ENCODE results near the gene FAM114A1.
"Not testable (repeated sequence)": the region's sequence is repeated elsewhere in the genome, so short reads cannot be mapped to it uniquely, and the experiment has no call there.

FAM114A1 gene

DNA sequence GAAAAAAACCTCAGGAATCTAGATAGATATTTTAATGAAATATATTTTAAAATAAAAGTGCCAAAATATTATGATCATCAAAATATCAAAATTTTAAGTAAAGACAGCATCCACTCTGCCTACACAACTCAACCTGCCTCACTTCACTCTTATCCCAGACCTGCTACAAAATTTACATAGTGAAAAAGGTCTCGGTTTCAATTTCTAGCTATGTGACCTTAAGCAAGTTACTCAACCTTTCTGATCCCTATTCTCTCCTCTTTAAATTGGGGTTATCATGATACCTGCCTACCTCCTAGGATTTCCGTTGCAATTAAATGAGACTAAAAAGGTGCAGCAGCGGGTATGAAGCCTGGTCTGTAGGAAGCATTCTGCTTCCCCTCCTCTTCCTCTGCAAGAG, 72.9 kb downstream of the FAM114A1 start:
- TF ChIP-seq POLR2A (IDR thresholded peaks at IDR 0.05; ENCODE audit: low read depth, low read length) (no peak), TAF1 (IDR thresholded peaks at IDR 0.05; ENCODE audit: low read depth, low read length) (no peak), PAX5 (IDR thresholded peaks at IDR 0.05; ENCODE audit: insufficient read depth, low read length, severe bottlenecking) (no peak), SPI1 (IDR thresholded peaks at IDR 0.05; ENCODE audit: low read depth, low read length) (no peak), POLR2AphosphoS5 (IDR thresholded peaks at IDR 0.05; ENCODE audit: low read depth, low read length) (no peak), POU2F2 (IDR thresholded peaks at IDR 0.05; ENCODE audit: low read depth, low read length) (no peak)
- FAIRE-seq = peak; percentile 79
- DNase-seq (ENCODE audit: insufficient read length, low spot score) = no peak

GRCh38 chr4:38941906-38942305, 74.3 kb downstream of the FAM114A1 start:
- DNase-seq (ENCODE audit: insufficient read length, low spot score); FAIRE-seq: not testable (repeated sequence)

- FAIRE-seq (no peak), DNase-seq (ENCODE audit: insufficient read length, low spot score) (no peak)
- TF ChIP-seq SPI1 (IDR thresholded peaks at IDR 0.05; ENCODE audit: low read depth, low read length) (no peak), POU2F2 (IDR thresholded peaks at IDR 0.05; ENCODE audit: low read depth, low read length) (no peak), POLR2A (IDR thresholded peaks at IDR 0.05; ENCODE audit: low read depth, low read length) (no peak), POLR2AphosphoS5 (IDR thresholded peaks at IDR 0.05; ENCODE audit: low read depth, low read length) (no peak), PAX5 (IDR thresholded peaks at IDR 0.05; ENCODE audit: insufficient read depth, low read length, severe bottlenecking) (no peak), TAF1 (IDR thresholded peaks at IDR 0.05; ENCODE audit: low read depth, low read length) (no peak)
Measured at GRCh38 chr4:38943343-38943742, 75.7 kb downstream of the FAM114A1 start.

DNA sequence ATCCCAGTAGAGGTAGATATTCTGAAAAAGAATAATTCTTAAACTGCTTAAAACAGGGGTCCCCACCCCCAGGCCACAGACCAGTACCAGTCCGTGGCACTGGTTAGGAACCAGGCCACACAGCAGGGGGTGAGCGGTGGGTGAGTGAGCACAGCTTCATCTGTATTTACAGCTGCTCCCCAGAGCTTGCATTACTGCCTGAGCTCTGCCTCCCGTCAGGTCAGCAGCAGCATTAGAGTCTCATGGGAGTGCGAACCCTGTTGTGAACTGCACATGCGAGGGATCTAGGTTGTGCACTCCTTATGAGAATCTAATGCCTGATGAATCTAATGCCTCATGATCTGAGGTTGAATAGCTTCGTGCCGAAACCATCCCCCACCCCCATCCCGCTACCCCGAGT, 76.8 kb downstream of the FAM114A1 start:
- FAIRE-seq (no peak), DNase-seq (ENCODE audit: insufficient read length, low spot score) (no peak)
- TF ChIP-seq POLR2A (IDR thresholded peaks at IDR 0.05; ENCODE audit: low read depth, low read length) = no peak
- no peak for TF ChIP-seq TAF1 (IDR thresholded peaks at IDR 0.05; ENCODE audit: low read depth, low read length)
- no peak for TF ChIP-seq PAX5 (IDR thresholded peaks at IDR 0.05; ENCODE audit: insufficient read depth, low read length, severe bottlenecking)

GRCh38 chr4:38946919-38947318, 79.3 kb downstream of the FAM114A1 start:
- DNase-seq (ENCODE audit: insufficient read length, low spot score) (no peak), FAIRE-seq (peak; percentile 28)
- TF ChIP-seq TAF1 (IDR thresholded peaks at IDR 0.05; ENCODE audit: low read depth, low read length) (no peak), POLR2A (IDR thresholded peaks at IDR 0.05; ENCODE audit: low read depth, low read length) (no peak), POLR2AphosphoS5 (IDR thresholded peaks at IDR 0.05; ENCODE audit: low read depth, low read length) (no peak), PAX5 (IDR thresholded peaks at IDR 0.05; ENCODE audit: insufficient read depth, low read length, severe bottlenecking) (no peak), SPI1 (IDR thresholded peaks at IDR 0.05; ENCODE audit: low read depth, low read length) (no peak), POU2F2 (IDR thresholded peaks at IDR 0.05; ENCODE audit: low read depth, low read length) (no peak)

DNA sequence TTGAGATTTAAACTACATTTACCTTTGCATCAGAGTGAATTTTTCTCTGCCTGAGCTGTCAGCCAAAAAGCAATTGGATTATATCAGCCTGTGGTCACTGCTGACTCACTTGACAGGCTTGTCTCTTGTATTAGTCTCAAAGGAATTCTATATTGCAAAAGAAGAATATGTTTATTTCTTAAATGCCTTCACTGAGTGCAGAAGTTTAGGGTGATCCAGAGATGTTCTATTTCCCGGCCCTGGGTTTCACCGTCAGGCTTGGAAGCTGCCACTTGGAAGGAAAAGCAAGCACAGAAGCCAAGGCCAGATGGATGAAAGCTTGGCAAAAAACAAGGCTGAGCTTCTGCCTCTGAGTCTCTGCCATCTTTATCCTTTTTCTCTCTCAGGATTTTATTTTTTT, 80.9 kb downstream of the FAM114A1 start:
- DNase-seq (ENCODE audit: insufficient read length, low spot score) (no peak), FAIRE-seq (no peak)
- no peak for TF ChIP-seq POU2F2 (IDR thresholded peaks at IDR 0.05; ENCODE audit: low read depth, low read length)

DNA sequence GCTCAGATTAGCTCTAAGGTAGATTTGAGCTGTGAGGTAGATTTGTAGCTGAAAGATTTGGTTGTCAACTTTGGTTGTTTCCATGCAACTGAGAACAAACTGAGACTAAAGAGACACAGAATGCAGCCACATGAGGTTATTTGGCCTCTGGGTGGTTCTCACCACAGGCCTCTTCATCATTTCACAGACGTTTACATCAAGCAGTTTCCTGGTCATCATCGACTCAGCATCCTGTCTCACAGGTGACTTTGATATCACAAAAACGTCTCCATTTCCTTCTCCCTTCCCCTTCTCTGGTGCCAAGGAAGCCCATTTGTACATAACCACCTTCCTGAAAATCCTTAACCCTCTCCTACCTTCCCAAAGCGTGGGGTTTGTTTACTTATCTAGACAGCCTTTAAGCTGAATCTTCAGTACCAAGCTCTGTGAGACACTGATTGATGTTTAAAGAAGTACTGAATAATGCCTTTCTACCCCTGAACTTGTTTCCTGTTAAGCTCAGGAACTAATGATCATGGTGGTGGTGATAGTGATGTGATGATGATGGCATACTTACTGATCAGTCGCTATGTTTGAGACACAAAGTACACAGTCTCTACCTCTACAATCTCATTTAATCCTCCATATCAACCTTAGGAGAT, 81.9 kb downstream of the FAM114A1 start:
- FAIRE-seq (no peak), DNase-seq (ENCODE audit: insufficient read length, low spot score) (no peak)
- TF ChIP-seq PAX5 (IDR thresholded peaks at IDR 0.05; ENCODE audit: insufficient read depth, low read length, severe bottlenecking) = no peak
- no peak for TF ChIP-seq POLR2AphosphoS5 (IDR thresholded peaks at IDR 0.05; ENCODE audit: low read depth, low read length)
- TF ChIP-seq SPI1 (IDR thresholded peaks at IDR 0.05; ENCODE audit: low read depth, low read length) = no peak
- no peak for TF ChIP-seq POU2F2 (IDR thresholded peaks at IDR 0.05; ENCODE audit: low read depth, low read length)
- TF ChIP-seq TAF1 (IDR thresholded peaks at IDR 0.05; ENCODE audit: low read depth, low read length) = no peak
- no peak for TF ChIP-seq POLR2A (IDR thresholded peaks at IDR 0.05; ENCODE audit: low read depth, low read length)

DNA sequence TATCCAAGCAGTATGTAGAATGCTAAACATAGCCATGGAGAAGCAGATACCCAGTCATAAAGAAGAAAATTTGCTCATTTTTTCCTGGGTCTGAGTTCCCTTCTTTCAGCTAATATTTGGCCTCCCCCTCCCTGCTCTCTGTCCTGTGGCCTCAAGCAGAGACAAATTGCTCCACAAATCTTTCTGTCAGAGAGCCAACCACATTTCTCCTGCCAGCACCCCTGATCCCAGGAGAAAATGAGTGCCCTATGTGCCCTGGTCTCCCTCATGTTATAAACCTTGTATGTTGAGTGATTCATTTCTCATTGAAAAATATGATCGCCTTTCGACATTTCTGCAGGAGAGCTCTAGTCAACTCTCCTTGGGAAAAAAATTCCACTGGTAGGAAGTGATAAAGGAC, 82.6 kb downstream of the FAM114A1 start:
- no peak for DNase-seq (ENCODE audit: insufficient read length, low spot score)
- TF ChIP-seq POLR2A (IDR thresholded peaks at IDR 0.05; ENCODE audit: low read depth, low read length) (no peak), POU2F2 (IDR thresholded peaks at IDR 0.05; ENCODE audit: low read depth, low read length) (no peak), PAX5 (IDR thresholded peaks at IDR 0.05; ENCODE audit: insufficient read depth, low read length, severe bottlenecking) (no peak), SPI1 (IDR thresholded peaks at IDR 0.05; ENCODE audit: low read depth, low read length) (no peak), TAF1 (IDR thresholded peaks at IDR 0.05; ENCODE audit: low read depth, low read length) (no peak), POLR2AphosphoS5 (IDR thresholded peaks at IDR 0.05; ENCODE audit: low read depth, low read length) (no peak)
- no peak for FAIRE-seq

DNA sequence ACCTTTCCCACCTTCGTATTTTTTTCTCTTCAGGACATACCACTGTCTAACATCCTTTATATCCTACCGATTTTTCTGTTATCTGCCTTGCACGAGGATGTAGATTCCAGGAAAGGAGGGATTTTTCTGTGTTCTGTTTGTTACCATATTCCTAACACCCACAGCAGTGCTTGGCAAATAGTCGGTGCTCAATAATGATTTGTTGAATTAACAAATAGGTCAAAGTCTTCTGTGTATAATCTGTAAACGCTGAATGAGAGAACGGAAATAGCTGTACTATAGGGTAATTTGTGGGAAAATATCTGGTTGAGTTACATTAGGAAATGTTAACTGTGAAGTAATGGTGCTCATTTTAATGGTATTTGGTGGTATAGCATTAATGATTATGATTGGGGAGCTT, 83.1 kb downstream of the FAM114A1 start:
- FAIRE-seq (no peak), DNase-seq (ENCODE audit: insufficient read length, low spot score) (no peak)
- TF ChIP-seq TAF1 (IDR thresholded peaks at IDR 0.05; ENCODE audit: low read depth, low read length) (no peak), POU2F2 (IDR thresholded peaks at IDR 0.05; ENCODE audit: low read depth, low read length) (no peak)

DNA sequence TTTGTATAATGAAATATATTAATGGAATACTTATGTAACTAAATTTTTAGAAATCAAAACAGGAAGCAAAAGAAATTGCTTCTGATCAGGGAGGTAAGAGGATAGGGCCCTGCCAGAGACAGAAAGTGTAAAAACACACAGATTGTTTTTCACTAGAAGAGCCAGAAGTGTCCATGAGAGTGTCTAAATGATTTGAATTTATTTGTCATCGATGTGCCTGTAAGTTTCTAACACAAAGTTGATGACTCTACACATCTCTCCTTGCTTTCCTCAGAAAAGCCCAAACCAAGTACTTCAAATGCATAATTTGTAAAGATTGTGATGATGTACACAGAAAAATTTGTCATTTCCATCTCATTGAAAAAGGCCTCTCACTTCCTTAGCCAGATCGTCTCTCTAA, 84.0 kb downstream of the FAM114A1 start:
- DNase-seq (ENCODE audit: insufficient read length, low spot score) (no peak), FAIRE-seq (no peak)
- TF ChIP-seq POLR2AphosphoS5 (IDR thresholded peaks at IDR 0.05; ENCODE audit: low read depth, low read length) (no peak), PAX5 (IDR thresholded peaks at IDR 0.05; ENCODE audit: insufficient read depth, low read length, severe bottlenecking) (no peak), POU2F2 (IDR thresholded peaks at IDR 0.05; ENCODE audit: low read depth, low read length) (no peak), POLR2A (IDR thresholded peaks at IDR 0.05; ENCODE audit: low read depth, low read length) (no peak), TAF1 (IDR thresholded peaks at IDR 0.05; ENCODE audit: low read depth, low read length) (no peak), SPI1 (IDR thresholded peaks at IDR 0.05; ENCODE audit: low read depth, low read length) (no peak)

DNA sequence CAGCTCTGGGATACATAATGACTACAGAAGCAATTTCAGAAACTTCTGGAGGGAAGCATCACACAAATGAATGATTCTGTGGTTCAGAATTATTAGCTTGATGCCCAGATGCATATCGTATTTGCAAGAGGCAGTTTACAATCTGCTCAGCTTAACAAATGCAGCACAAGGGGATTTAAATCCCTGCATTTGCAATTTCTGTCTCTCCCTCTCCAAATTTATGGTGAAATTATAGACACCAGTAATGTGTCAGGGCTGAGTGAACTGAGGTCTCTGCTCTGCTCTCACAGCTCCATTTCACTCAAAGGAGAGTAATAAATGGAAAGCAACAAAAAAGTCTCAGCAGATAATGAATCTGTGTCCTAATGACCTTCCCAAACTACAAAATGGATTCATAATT, 84.4 kb downstream of the FAM114A1 start:
- DNase-seq (ENCODE audit: insufficient read length, low spot score) = no peak
- peak; percentile 13 for FAIRE-seq
- TF ChIP-seq TAF1 (IDR thresholded peaks at IDR 0.05; ENCODE audit: low read depth, low read length) = no peak
- no peak for TF ChIP-seq POLR2A (IDR thresholded peaks at IDR 0.05; ENCODE audit: low read depth, low read length)
- TF ChIP-seq PAX5 (IDR thresholded peaks at IDR 0.05; ENCODE audit: insufficient read depth, low read length, severe bottlenecking) = no peak
- no peak for TF ChIP-seq SPI1 (IDR thresholded peaks at IDR 0.05; ENCODE audit: low read depth, low read length)
- no peak for TF ChIP-seq POLR2AphosphoS5 (IDR thresholded peaks at IDR 0.05; ENCODE audit: low read depth, low read length)
- TF ChIP-seq POU2F2 (IDR thresholded peaks at IDR 0.05; ENCODE audit: low read depth, low read length) = no peak

Measured in GM12891 (cell line).